ENCODE measurements around the gene GALNT7.

GALNT7 gene

DNA sequence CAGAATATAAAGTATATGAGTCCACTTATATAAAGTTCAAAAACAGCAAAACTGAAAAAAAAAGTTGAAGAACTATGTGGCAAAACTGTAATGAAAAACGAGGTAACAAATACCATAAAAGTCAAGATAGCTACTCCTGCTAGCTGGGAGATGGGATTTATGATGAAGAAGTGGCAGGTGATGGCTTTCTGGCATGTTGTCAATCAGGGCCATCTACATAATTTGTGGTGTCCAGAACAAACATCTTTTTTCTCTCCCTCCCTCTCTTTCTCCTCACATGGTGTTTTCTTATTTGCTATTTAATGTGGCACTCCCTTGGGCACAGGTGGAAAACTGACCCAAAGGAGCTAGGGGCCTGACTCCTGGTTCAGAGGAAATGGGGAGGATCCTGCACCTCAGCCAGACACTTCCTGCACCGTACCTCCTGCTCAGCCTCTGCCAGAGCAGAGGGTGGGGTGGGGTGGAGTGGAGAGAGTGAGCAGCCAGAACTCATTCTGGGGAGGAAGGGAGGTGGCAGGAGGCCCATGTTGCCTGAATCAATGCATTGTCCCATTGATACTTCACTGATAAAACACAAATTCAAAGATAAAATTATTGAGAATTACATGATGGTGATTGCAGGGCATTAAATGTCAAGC is 196.9 kb downstream of the GALNT7 start:
- no peak for DNase-seq

GRCh38 chr4:173367285-173367684 is 198.7 kb downstream of the GALNT7 start:
- no peak for DNase-seq

DNA sequence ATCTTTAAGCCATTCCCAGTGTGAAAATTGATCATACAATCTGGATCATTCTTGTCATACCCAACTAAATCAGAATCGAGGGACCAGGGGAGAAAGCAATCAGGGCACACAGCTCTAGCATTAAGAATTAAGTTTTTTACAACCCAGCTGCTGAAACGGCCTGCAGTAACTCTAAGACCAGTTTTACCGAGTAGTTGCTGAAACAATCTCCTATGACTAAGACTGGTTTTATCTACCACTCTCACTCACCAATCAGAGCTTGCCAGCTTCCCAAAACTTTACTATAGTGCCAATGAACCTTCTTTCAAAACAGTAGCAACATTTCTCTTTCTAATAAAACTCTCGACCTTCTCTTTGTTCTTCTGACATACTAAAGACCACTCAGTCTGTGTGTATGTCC is 199.3 kb downstream of the GALNT7 start:
- no peak for DNase-seq

DNA sequence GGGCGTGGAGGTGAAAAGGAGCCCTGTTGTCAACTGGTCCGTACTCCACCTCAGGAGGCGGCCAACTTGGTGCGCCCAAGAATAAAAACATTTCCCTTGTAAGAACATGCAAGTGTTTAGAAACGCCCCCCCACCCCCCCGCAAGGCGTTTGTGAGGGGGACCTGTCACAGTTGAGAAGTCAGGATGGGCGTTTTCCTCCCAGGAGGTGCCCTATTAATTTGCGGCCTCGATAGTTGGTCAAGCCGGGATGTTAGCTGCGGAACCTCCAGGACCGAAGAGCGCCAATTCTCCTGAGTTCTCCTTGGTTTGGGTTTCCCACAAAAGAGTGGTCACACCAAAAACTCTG is 201.5 kb downstream of the GALNT7 start:
- DNase-seq = no peak

DNA sequence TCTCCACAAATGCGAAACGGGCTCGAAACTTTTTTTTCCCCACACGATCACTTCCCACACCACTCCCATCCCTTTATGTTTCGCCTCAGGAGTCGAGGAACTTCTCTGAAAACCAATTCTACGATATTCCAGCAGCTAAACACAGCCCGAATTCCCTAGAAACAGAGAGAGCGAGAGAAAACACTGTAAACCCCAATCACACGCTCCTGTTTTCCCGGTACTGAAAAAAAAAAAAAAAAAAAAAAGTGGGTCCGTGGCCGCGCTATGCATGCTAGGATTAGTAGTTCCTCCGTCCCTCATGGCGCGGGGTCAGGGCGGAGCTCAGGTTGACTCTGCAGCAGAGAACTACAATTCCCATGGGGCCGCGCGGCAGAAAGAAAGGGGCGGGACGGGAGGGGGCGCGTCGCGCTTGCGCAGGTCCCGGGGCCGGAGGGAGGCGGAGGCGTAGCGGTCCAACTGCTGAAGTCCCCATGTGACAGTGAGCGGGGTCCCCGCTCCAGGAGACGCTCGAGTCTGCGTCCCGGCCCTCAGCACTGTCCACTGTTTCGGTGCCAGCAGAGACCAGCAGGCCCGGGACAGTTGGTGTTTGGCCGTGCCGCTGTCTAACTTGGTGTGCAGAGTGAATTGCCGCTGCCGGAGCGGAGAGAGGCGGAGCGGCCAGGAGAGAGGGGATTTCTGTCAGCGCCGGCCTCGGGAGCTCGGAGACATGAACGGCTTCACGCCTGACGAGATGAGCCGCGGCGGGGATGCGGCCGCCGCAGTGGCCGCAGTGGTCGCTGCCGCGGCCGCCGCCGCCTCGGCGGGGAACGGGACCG is 202.1 kb downstream of the GALNT7 start, which contains the start of gene SAP30:
Gene SAP30 (plus strand): TSS at position 478 of the 815 bp plus-strand sequence. CDS start 229 bp downstream, at position 707.
- DNase-seq = peak; percentile 91

DNA sequence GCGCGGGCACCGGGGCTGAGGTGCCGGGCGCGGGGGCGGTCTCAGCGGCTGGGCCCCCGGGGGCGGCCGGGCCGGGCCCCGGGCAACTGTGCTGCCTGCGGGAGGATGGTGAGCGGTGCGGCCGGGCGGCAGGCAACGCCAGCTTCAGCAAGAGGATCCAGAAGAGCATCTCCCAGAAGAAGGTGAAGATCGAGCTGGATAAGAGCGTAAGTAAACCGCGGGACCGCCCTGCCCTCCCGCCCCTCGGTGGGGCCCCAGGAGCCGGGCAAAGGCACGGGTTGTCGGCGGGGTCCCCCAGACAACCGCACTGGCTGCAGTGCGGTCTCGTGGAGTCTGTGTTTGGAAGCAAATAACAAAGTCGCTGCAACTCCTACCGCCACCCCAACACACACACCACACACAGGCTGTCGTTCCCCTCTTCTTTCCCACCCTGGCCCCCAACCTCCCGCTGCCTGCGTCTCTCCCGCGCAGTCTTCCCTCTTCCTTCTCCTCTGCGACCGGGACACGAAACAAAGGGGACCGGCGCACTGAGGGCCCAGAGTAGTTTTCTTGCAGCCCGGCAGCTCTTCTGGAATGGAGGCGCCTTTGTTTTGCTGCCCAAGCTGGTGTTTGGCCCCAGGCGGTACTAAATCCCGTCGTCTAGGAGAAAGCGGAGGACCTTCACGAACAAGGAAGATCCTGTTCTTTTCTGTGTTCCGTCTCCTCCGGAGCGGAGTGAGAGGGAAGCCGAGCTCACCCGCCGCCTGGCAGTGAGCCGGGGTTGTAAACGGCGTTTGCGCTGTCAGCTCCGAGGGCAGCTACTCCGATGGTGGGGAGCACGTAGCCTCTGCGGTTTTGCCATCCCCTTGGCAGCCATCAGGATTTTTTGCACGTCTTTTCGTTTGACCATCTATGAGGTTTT is 202.9 kb downstream of the GALNT7 start:
- peak; percentile 46 for DNase-seq

All from NCI-H1694 treated with DMSO at 0.1 percent for 48 hours (cell line).